ENCODE measurements around the gene PRM3. TPM values are rescaled to one million over a fixed set of nuclear protein-coding genes. Genes with fewer than 3 reads are reported as not detected.
A peak's percentile ranks its signal among the peaks of the same experiment; 100 is the strongest.

Gene PRM3
- total RNA-seq, 1 experiment from 2014 or later: not detected

DNA sequence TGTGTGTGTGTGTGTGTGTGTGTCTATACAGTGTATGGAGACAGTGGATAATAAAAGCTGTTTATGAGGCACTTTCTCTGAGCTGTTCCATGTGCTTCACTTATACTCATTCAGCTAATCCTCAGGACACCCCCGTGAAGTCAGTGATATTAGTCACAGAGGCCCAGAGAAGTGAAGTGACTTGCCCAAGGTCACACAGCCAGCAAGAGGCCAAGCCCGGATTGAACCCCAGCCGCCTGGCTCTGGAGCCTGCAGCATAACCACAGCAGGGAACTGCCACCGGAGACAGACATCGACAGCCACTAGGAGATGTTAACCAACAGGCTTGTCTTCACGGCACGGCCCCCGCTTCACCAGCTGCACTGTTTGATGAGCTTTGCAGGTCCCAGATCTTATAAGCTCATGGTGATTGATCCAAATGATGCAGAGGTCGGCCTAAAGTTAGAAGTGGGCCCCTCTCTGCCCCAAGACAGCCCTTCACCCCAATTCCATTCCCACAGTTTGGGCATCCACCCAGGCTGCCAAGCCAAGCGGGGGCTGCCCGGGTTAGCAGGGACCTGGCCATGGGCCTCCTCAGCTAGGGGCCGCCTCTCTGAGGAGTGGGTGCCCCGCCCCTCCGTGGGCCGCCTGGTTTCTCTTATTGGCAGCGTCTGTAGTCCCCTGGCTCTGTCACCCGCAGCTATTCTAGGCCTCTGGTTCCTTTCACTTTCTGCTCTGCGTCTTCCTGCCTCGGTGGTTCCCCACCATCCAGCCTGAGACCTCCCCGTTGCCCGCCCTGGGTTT is 48.3 kb downstream of the PRM3 start:
- Mint-ChIP-seq H3K4me1 (0 out of 4 replicates have a peak, but pooled peaks cover 2 to 5% of the 10 kb centered on the region in 2 experiments), H3K27ac (peak overlapping the region in 1 of 3 experiments; percentile 97; a peak in 1 of 7 replicates), H3K27me3 (ENCODE audit: low read depth) (peaks cover 6% of the 10 kb centered on the region; the same call in 1 of the 2 replicates), H3K4me3 (no peak overlapping the region), H3K36me3 (ENCODE audit: insufficient read depth in 1 of 3, low read depth in 3 of 3) (no peaks in the 10 kb centered on the region), H3K9me3 (no peaks in the 10 kb centered on the region)
- Histone ChIP-seq H3K23ac (ENCODE audit: insufficient read length, low read depth, low read length) (no peak overlapping the region), H3K79me1 (ENCODE audit: insufficient read depth, low read depth, low read length, poor library complexity, severe bottlenecking) (no peaks in the 10 kb centered on the region), H3T11ph (ENCODE audit: low read length) (no peak overlapping the region), H3K4me2 (ENCODE audit: insufficient read depth, insufficient read length, low read length) (no peak overlapping the region), H3K27me3 (ENCODE audit: insufficient read depth, low read length) (no peaks in the 10 kb centered on the region), H3K56ac (ENCODE audit: insufficient read length, low read depth, low read length) (no peak overlapping the region), H4K8ac (replicated peaks; ENCODE audit: insufficient read length, low read depth, low read length) (no peak overlapping the region), H3K14ac (ENCODE audit: insufficient read depth, low read length) (no peak overlapping the region), H3K18ac (ENCODE audit: insufficient read length, low read depth, low read length) (no peak overlapping the region), H3K9ac (ENCODE audit: extremely low read depth, insufficient read length, low read length) (no peak overlapping the region), H2BK12ac (ENCODE audit: insufficient read length, low read depth, low read length) (no peak overlapping the region), H2BK120ac (ENCODE audit: low read depth, low read length, poor library complexity, severe bottlenecking) (no peak overlapping the region), H3K79me2 (ENCODE audit: insufficient read depth, low read length) (no peaks in the 10 kb centered on the region), H3K27ac (ENCODE audit: insufficient read length, low read depth, low read length) (no peak overlapping the region), H2AFZ (ENCODE audit: low read length) (no peak overlapping the region), H2BK15ac (ENCODE audit: low read depth, low read length) (no peak overlapping the region), H2AK5ac (ENCODE audit: insufficient read length, low read length) (no peak overlapping the region), H3K4ac (ENCODE audit: low read depth, low read length) (no peak overlapping the region), H4K91ac (ENCODE audit: insufficient read length, low read depth, low read length) (no peak overlapping the region), H2BK20ac (ENCODE audit: low read depth, low read length, poor library complexity, severe bottlenecking) (no peak overlapping the region), H3K23me2 (ENCODE audit: insufficient read length, low read depth, low read length, poor library complexity, severe bottlenecking) (no peaks in the 10 kb centered on the region), H4K5ac (ENCODE audit: insufficient read length, low read depth, low read length) (no peak overlapping the region), H3K9me3 (ENCODE audit: control insufficient read depth, low read depth, low read length) (no peaks in the 10 kb centered on the region), H4K20me1 (ENCODE audit: control insufficient read depth, insufficient read depth, insufficient read length) (no peaks in the 10 kb centered on the region), H3K4me1 (ENCODE audit: insufficient read depth, low read length) (no peaks in the 10 kb centered on the region), H2BK5ac (ENCODE audit: insufficient read length, low read length) (no peak overlapping the region)
- DNase-seq: no peak
- TF ChIP-seq, protein P1, sequence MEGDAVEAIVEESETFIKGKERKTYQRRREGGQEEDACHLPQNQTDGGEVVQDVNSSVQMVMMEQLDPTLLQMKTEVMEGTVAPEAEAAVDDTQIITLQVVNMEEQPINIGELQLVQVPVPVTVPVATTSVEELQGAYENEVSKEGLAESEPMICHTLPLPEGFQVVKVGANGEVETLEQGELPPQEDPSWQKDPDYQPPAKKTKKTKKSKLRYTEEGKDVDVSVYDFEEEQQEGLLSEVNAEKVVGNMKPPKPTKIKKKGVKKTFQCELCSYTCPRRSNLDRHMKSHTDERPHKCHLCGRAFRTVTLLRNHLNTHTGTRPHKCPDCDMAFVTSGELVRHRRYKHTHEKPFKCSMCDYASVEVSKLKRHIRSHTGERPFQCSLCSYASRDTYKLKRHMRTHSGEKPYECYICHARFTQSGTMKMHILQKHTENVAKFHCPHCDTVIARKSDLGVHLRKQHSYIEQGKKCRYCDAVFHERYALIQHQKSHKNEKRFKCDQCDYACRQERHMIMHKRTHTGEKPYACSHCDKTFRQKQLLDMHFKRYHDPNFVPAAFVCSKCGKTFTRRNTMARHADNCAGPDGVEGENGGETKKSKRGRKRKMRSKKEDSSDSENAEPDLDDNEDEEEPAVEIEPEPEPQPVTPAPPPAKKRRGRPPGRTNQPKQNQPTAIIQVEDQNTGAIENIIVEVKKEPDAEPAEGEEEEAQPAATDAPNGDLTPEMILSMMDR (conservative IDR thresholded peaks at IDR 0.05): no peak
- WGBS (ENCODE audit: extremely low coverage, insufficient read length, low lambda C conversion rate): no CpG with 5 or more reads among the region's 21 CpGs

All from H9 (cell line).